ENCODE data around the gene MRGPRX1. TPM values are rescaled to one million over a fixed set of nuclear protein-coding genes. Genes with fewer than 3 reads are reported as not detected.

Gene MRGPRX1
- polyA plus RNA-seq (2011; rRNA removed) (not detected in 2 replicates), polyA plus RNA-seq (2017; fragmentation: RNase III; extraction: RNeasy Plus Mini Kit Qiagen cat#74134 plus additional on column Dnase treatment) (not detected in 3 replicates), polyA minus RNA-seq (2011; rRNA and poly(A)+ RNA removed) (not detected in 2 replicates)
- polyA plus RNA-seq (2012; cell fraction: cytosol; rRNA removed) = not detected in 2 replicates
- not detected in 2 replicates for polyA plus RNA-seq (2012; cell fraction: nucleus; rRNA removed)

DNA sequence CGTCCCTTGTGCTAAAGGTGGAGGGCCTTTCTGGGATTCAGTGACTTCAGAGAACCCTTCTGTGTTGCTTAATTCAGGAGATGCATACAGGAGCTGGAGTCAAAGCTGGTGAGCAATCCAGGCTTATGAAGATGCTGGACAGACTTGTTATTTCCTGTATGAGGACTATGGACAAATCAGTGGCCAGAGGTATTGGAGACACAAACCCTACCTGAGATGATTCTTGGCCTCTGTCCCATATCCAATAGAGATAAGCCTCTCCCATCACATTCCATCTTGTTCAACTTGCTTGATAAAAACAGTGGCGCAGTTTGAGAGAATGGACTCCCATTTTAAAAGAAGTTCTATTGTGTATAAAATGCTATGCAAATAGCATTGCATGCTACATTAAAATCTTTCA, at the start of gene MRGPRX1:
MRGPRX1 (minus strand) TSS at position 101 of the 400 bp plus-strand sequence. CDS start 4,630 bp downstream, outside the sequence.
- Histone ChIP-seq H3K9me3 (no peaks in the 10 kb centered on the region), H3K4me3 (no peak within 1 kb of the TSS), H3K27ac (no peak within 1 kb of the TSS), H3K4me1 (no peaks in the 10 kb centered on the region), H3K4me2 (no peak within 1 kb of the TSS)
- TF ChIP-seq CHD2 (IDR thresholded peaks at IDR 0.05; ENCODE audit: low read length, partially characterized antibody) = no peak
- TF ChIP-seq EHF (CRISPR knock-in tag; IDR thresholded peaks at IDR 0.05) = no peak
- no peak for TF ChIP-seq RAD21 (conservative IDR thresholded peaks at IDR 0.05 in 1 of 2, IDR thresholded peaks at IDR 0.05 in 1 of 2)
- TF ChIP-seq, protein P1, sequence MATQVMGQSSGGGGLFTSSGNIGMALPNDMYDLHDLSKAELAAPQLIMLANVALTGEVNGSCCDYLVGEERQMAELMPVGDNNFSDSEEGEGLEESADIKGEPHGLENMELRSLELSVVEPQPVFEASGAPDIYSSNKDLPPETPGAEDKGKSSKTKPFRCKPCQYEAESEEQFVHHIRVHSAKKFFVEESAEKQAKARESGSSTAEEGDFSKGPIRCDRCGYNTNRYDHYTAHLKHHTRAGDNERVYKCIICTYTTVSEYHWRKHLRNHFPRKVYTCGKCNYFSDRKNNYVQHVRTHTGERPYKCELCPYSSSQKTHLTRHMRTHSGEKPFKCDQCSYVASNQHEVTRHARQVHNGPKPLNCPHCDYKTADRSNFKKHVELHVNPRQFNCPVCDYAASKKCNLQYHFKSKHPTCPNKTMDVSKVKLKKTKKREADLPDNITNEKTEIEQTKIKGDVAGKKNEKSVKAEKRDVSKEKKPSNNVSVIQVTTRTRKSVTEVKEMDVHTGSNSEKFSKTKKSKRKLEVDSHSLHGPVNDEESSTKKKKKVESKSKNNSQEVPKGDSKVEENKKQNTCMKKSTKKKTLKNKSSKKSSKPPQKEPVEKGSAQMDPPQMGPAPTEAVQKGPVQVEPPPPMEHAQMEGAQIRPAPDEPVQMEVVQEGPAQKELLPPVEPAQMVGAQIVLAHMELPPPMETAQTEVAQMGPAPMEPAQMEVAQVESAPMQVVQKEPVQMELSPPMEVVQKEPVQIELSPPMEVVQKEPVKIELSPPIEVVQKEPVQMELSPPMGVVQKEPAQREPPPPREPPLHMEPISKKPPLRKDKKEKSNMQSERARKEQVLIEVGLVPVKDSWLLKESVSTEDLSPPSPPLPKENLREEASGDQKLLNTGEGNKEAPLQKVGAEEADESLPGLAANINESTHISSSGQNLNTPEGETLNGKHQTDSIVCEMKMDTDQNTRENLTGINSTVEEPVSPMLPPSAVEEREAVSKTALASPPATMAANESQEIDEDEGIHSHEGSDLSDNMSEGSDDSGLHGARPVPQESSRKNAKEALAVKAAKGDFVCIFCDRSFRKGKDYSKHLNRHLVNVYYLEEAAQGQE (IDR thresholded peaks at IDR 0.05) = no peak
- no peak for TF ChIP-seq HDAC2 (IDR thresholded peaks at IDR 0.05)
- no peak for TF ChIP-seq CEBPB (IDR thresholded peaks at IDR 0.05)
- TF ChIP-seq RNF2 (IDR thresholded peaks at IDR 0.05; ENCODE audit: borderline replicate concordance, low read depth) = no peak
- no peak for TF ChIP-seq CBX2 (IDR thresholded peaks at IDR 0.05; ENCODE audit: borderline replicate concordance, low read depth)
- TF ChIP-seq EP300 (IDR thresholded peaks at IDR 0.05) = no peak
- no peak for TF ChIP-seq RFX5 (IDR thresholded peaks at IDR 0.05)
- no peak for TF ChIP-seq BHLHE40 (IDR thresholded peaks at IDR 0.05; ENCODE audit: low read depth, low read length)
- no peak for TF ChIP-seq MAFK (IDR thresholded peaks at IDR 0.05; ENCODE audit: partially characterized antibody)
- TF ChIP-seq HOXA7 (CRISPR knock-in tag; IDR thresholded peaks at IDR 0.05) = no peak
- no peak for TF ChIP-seq SMC3 (IDR thresholded peaks at IDR 0.05)
- TF ChIP-seq HOXB13 (CRISPR knock-in tag; IDR thresholded peaks at IDR 0.05; ENCODE audit: low read depth) = no peak
- 37% methylated on average over 2 of the region's 2 CpGs for WGBS (ENCODE audit: missing lambda C conversion rate)
- no peak for FAIRE-seq
- ATAC-seq = no peak
- ChIA-PET CTCF (no interaction called here), POLR2A (no interaction called here)
- DNase-seq (ENCODE audit: low read depth in 1 of 2, low spot score in 1 of 2) = no peak

DNA sequence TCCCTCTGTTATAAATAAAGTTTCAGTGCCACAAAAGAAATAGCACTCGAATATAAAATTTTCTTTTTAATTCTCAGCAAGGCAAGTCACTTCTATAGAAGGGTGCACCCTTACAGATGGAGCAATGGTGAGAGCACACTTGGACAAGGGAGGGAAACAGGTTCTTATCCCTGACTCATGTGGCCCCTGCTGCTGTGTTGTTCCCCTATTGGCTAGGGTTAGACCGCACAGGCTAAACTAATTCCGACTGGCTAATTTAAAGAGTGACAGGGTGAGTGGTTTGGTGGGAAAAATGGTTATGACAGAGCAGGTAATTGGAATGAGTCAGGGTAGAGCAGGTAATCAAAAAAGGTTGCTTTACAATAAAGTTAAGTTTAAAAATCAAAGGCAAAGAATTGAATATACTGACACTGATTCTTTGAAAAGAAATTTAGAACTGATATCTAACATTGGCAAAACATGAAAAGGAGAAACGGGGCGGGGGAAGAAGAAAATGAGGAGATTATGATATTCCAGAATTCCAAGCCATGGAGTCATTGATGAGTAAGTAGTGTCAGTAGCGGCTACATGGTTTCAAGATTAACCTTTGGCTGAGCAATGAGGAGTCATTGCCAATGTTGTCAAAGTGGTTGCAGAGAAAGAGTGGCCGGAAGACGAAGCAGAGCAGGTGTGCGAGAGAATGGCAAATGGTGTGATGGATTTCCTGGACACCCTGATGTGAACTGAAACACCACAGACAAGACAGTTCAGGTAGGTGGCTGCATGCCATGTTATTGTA, 48.4 kb upstream of the MRGPRX1 start:
- ChIA-PET POLR2A (no interaction called here), CTCF (no interaction called here)
- no peak for DNase-seq (ENCODE audit: low read depth in 1 of 2, low spot score in 1 of 2)
- ATAC-seq = peak; percentile 27 to 43; a peak in 1 of 6 replicates
- H3K27ac ChIP-seq = no peak overlapping the region
- 8% methylated on average over 9 of the region's 9 CpGs for WGBS (ENCODE audit: missing lambda C conversion rate)
- H3K4me1 ChIP-seq = no peaks in the 10 kb centered on the region
- no peak overlapping the region for H3K4me2 ChIP-seq
- no peak for FAIRE-seq
- TF ChIP-seq HOXB13 (CRISPR knock-in tag; IDR thresholded peaks at IDR 0.05; ENCODE audit: low read depth) (no peak), POLR2A (IDR thresholded peaks at IDR 0.05; ENCODE audit: low read length) (no peak), NPAS2 (CRISPR knock-in tag; IDR thresholded peaks at IDR 0.05; ENCODE audit: borderline replicate concordance) (no peak), ESRRA (IDR thresholded peaks at IDR 0.05; ENCODE audit: borderline replicate concordance, low read length) (no peak), SMC3 (IDR thresholded peaks at IDR 0.05) (no peak), CEBPB (IDR thresholded peaks at IDR 0.05) (no peak), NR3C1 (IDR thresholded peaks at IDR 0.05) (no peak), RAD21 (conservative IDR thresholded peaks at IDR 0.05 in 1 of 2, IDR thresholded peaks at IDR 0.05 in 1 of 2) (no peak)
- TF ChIP-seq, protein P2, sequence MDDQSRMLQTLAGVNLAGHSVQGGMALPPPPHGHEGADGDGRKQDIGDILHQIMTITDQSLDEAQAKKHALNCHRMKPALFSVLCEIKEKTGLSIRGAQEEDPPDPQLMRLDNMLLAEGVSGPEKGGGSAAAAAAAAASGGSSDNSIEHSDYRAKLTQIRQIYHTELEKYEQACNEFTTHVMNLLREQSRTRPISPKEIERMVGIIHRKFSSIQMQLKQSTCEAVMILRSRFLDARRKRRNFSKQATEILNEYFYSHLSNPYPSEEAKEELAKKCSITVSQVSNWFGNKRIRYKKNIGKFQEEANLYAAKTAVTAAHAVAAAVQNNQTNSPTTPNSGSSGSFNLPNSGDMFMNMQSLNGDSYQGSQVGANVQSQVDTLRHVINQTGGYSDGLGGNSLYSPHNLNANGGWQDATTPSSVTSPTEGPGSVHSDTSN (IDR thresholded peaks at IDR 0.05) = no peak
- TF ChIP-seq, protein P3, sequence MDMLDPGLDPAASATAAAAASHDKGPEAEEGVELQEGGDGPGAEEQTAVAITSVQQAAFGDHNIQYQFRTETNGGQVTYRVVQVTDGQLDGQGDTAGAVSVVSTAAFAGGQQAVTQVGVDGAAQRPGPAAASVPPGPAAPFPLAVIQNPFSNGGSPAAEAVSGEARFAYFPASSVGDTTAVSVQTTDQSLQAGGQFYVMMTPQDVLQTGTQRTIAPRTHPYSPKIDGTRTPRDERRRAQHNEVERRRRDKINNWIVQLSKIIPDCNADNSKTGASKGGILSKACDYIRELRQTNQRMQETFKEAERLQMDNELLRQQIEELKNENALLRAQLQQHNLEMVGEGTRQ (IDR thresholded peaks at IDR 0.05) = no peak
- TF ChIP-seq, protein P4, sequence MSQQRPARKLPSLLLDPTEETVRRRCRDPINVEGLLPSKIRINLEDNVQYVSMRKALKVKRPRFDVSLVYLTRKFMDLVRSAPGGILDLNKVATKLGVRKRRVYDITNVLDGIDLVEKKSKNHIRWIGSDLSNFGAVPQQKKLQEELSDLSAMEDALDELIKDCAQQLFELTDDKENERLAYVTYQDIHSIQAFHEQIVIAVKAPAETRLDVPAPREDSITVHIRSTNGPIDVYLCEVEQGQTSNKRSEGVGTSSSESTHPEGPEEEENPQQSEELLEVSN (IDR thresholded peaks at IDR 0.05; ENCODE audit: borderline replicate concordance, low read depth) = no peak
- no peak overlapping the region for H3K4me3 ChIP-seq
- H3K9me3 ChIP-seq = no peaks in the 10 kb centered on the region

Measured in A549 (cell line).